GM21737 (cell line): ENCODE measurements around the gene HINT1.
"Not testable (repeated sequence)": the region's sequence is repeated elsewhere in the genome, so short reads cannot be mapped to it uniquely, and the experiment has no call there.

Experiments used
- ATAC-seq: cut with Tn5 transposase; IDR thresholded peaks from one replicate; pipeline ENCODE4 v1.9.1; 2021; ENCODE audit warnings: mild to moderate bottlenecking, moderate library complexity; ENCODE audit not compliant: unreplicated experiment

HINT1 gene

GRCh38 chr5:131171276-131171810 lies 6.3 kb upstream of the HINT1 start:
- ATAC-seq, result no peak

- peak; percentile 98 for ATAC-seq
Observed at GRCh38 chr5:131170540-131171275, 5.7 kb upstream of the HINT1 start, which contains the start of gene LYRM7. Gene LYRM7, plus strand, starts transcription at chr5:131170944. Its CDS starts 77 bp downstream, at chr5:131171021.

- no peak for ATAC-seq
Observed at GRCh38 chr5:131169810-131170539, 4.9 kb upstream of the HINT1 start.

DNA sequence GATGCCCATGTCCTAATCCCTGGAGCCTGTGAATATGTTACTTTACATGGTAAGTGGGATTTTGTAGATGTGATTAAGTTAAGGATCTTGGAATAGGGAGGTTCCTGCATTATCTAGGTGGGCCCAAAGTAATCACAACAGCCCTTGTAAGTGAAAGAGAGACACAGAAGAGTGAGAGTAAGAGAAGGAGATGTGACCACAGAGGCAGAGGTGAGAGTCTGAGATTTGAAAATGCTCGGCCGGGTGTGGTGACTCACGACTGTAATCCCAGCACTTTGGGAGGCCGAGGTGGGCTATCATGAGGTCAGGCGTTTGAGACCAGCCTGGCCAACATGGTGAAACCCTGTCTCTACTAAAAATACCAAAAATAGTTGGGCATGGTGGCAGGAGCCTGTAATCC lies 2.6 kb upstream of the HINT1 start:
- ATAC-seq, result no peak

DNA sequence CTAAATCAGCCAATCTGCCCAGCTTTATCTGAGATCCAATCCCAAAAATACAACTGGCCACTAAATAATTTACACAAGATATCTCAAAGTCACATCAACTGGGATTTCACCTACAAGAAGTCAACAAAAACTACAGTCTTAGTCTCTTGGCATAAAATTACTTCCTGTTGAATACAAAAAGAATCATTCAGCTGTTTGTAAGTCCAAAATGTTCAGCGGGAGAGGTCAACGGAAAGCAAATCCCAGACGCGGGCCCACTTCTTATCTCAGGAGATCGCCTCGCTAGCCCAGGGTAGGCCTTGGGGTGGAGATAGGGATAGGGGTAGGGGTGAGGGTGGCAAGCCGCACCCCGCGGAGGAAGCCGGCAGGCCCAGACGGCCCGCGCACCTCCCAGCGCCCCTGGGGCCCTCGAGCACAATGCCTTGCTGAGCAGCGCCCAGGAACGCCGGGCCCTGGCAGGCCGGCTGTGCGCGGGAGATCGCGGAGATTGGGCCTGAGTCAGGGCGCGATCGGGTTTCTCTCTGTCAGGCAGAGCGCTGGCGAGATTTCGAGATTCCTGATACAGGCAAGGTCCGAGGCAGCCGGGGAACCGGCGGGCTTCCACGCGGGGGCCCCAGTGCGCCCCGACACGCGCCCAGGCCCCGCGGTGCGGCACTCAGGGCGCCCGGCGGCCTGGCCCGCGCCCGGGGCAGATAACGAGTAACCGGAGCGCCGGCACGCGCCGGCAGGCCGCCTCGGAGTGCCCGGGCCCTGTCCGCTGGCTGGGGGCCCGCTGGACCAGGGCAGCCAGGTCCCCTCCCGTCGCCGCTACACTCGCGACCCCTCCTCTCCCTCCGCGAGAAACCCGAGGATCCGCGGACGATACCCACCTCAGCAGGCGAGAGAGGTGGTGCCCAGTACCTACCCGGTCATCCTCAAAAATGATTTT lies 601 bp downstream of the HINT1 start:
- ATAC-seq, result peak; percentile 58

GRCh38 chr5:131163276-131164119 lies 1.6 kb downstream of the HINT1 start:
- ATAC-seq, result no peak

DNA sequence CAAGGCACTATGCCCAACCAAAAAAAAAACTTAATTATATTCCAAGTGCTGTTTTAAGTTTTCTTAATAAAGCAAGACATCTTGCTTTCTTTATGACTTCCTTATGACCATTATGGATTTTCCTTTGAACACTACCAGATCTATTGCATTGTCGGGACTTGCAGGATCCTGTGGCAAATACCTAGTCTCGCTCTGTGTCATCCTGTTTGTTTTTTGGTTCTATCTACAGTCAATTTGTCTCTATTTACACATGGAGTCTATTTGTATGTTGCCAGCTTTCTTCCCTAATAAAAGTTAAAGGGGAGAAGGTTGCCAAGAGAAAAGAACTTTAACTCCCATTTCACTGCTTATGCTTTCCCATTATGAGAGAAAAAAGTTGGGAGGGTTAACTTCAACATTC lies 4.9 kb downstream of the HINT1 start:
- no peak for ATAC-seq

GRCh38 chr5:131156957-131157356 lies 8.1 kb downstream of the HINT1 start:
- ATAC-seq, result no peak

DNA sequence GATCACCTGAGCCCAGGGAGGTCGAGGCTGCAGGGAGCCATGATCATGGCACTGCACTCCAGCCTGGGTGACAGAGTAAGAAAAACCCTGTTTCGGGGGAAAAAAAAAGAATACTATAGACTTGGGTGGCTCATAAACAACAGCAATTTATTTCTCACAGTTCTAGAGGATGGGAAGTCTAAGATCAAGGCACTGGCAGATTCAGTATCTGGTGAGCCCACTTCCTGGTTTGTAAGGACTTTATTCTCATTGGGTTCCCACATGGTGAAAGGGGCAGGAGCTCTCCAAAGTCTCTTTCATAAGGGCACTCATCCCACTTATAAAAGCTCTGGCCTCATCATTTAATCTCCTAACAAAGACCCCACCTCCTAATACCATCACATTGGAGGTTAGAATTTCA lies 8.7 kb downstream of the HINT1 start:
- ATAC-seq, result no peak

- no peak for ATAC-seq
Observed at GRCh38 chr5:131151216-131151615, 13.8 kb downstream of the HINT1 start.

- no peak for ATAC-seq
Observed at GRCh38 chr5:131150408-131150807, 14.6 kb downstream of the HINT1 start.

- no peak for ATAC-seq
Observed at GRCh38 chr5:131148835-131149234, 16.2 kb downstream of the HINT1 start.

- ATAC-seq, result no peak
Observed at GRCh38 chr5:131147258-131147657, 17.8 kb downstream of the HINT1 start.

GRCh38 chr5:131142970-131143617 lies 22.0 kb downstream of the HINT1 start:
- no peak for ATAC-seq

DNA sequence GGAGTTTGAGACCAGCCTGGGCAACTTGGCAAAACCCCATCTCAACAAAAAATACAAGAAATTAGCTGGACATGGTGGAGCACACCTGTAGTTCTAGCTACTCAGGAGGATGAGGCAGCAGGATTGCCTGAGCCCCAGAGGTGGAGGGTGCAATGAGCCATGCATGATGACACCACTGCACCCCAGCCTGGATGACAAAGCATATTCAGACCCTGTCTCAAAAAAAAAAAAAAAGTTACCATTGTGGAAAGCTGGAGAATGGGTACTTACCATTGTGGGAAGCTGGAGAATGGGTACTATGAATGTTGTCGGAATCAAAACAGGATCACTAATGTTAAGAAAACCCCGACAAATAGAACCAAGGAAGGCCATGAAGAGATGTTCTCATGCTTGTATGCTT lies 25.7 kb downstream of the HINT1 start:
- ATAC-seq, result no peak

- not testable (repeated sequence) for ATAC-seq
Observed at GRCh38 chr5:131138406-131138805, 26.6 kb downstream of the HINT1 start.

DNA sequence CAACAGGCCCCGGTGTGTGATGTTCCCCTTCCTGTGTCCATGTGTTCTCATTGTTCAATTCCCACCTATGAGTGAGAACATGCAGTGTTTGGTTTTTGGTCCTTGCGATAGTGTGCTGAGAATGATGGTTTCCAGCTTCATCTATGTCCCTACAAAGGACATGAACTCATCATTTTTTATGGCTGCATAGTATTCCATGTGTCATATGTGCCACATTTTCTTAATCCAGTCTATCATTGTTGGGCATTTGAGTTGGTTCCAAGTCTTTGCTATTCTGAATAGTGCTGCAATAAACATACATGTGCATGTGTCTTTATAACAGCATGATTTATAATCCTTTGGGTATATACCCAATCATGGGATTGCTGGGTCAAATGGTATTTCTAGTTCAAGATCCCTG lies 32.0 kb downstream of the HINT1 start:
- ATAC-seq, result not testable (repeated sequence)

- ATAC-seq, result no peak
Observed at GRCh38 chr5:131129306-131129705, 35.8 kb downstream of the HINT1 start.

- not testable (repeated sequence) for ATAC-seq
Observed at GRCh38 chr5:131127244-131127643, 37.8 kb downstream of the HINT1 start.

DNA sequence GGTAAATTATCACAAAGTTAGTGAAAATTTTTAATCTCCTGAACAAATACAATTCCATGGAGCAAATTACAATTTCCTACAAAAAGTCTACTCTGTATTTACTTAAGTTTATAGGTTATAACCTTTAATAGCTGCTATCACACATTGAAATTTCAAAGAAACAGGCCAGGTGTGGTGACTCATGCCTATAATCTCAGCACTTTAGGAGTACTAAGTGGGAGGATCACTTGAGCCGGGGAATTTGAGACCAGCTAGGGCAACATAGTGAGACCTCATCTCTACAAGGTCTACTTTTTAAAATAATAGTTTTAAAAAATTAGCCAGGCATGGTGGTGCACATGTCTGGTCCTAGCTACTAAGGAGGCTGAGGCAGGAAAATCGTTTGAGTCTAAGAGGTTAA lies 50.3 kb downstream of the HINT1 start:
- no peak for ATAC-seq
